NK-92 (cell line): ENCODE results near the gene MTIF2.
A peak's percentile ranks its signal among the peaks of the same experiment; 100 is the strongest.
"Not testable (repeated sequence)": the region's sequence is repeated elsewhere in the genome, so short reads cannot be mapped to it uniquely, and the experiment has no call there.

ENCODE experiments used
- DNase-seq: peaks from one replicate; lab custom pipeline; 2025; ENCODE audit not compliant: unreplicated experiment; lab: John Stamatoyannopoulos, UW

MTIF2 gene

DNA sequence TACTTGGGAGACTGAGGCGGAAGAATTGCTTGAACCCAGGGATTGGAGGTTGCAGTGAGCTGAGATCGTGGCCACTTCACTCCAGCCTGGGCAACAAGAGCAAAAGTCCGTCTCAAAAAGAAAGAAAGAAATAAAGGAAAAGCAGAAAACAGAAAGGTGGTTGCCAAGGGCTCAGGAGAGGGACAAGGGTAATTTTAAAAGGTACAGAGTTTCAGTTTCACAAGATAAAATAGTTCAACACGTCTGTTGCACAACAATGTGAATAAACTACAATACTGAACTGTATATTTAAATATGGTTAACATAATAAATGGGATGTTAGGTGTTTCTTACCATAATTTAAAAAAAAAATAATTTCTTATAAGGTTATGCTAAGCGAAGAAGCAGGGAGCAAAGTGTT, 23.6 kb downstream of the MTIF2 start:
- no peak for DNase-seq

DNA sequence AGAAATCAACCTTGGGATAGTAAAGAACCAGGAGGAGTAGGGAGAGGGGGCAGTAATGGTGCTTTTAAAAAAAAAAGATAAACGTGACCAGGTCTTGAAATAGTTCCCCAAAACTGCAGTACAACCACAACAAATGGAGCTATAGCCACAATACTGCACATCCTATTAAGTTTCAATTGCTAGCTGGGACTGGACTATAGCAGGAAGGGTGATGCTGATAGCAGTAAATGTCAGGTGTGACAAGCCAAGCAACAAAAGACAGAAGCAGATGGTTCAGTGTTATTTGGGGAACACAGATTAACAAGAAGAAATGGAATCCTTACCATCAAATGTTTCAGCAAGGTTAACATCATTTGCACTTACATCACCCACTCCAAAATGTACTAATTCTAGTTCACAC, 26.4 kb downstream of the MTIF2 start:
- no peak for DNase-seq

DNA sequence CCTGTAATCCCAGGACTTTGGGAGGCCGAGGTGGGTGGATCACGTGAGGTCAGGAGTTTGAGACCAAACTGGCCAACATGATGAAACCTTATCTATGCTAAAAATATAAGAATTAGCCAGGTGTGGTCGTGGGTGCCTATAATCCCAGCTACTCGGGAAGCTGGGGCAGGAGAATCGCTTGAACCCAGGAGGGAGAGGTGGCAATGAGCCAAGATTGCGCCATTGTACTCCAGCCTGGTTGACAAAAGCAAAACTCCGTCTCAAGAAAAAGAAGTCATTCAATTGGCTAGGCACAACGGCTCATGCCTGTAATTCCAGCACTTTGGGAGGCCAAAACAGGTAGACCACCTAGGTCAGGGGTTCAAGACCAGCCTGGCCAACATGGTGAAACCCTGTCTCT, 27.4 kb downstream of the MTIF2 start:
- not testable (repeated sequence) for DNase-seq

DNA sequence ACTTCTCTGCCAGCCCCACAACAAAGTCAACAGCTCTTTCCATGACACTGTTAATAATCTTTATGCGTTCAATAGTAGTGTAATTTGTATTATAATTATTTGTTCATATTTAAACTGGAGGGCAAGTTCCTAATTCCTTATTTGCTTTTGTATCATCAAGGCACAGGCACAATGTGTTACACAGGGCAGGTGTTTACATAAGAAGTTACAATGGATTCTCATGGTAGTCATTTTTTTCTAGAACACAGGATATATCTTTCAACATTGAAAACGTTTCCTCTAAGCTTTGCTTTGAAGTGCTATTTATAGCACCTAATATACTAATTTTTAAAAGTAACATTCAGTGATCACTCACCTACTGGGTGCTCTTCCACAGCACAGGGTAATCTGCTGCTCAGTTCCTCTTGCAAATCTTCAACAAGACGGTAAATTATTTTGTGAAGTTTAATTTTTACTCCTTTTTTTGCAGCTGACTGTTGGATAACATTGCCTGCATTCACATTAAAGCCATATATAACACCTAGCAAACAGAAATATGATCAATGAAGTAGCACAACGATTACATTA, 29.3 kb downstream of the MTIF2 start:
- no peak for DNase-seq

DNA sequence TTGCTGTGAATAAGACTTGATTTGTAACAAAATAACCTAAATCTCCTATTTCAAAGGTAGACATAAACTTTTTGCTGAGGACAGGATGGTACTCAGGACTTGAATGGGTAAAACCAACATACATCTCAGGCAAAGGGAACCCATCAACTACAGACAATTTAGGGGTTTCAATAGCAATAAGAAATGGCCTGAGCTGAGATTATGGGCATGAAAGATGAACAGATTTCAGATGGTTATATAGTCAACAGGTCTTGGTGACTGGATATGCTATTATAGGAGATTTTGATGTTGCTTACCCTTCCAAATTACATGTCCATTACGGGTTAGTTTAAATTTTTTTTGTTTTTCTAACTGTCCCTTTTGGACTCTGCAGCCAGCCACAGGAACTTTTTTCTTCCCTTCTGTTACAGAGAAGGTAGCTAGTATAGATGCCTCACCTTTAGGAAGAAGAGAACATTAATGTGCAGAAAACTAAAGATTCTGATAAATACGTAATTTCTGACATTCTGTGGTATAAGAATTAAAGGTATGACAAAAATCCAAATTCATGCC, 32.0 kb downstream of the MTIF2 start:
- DNase-seq = no peak

DNA sequence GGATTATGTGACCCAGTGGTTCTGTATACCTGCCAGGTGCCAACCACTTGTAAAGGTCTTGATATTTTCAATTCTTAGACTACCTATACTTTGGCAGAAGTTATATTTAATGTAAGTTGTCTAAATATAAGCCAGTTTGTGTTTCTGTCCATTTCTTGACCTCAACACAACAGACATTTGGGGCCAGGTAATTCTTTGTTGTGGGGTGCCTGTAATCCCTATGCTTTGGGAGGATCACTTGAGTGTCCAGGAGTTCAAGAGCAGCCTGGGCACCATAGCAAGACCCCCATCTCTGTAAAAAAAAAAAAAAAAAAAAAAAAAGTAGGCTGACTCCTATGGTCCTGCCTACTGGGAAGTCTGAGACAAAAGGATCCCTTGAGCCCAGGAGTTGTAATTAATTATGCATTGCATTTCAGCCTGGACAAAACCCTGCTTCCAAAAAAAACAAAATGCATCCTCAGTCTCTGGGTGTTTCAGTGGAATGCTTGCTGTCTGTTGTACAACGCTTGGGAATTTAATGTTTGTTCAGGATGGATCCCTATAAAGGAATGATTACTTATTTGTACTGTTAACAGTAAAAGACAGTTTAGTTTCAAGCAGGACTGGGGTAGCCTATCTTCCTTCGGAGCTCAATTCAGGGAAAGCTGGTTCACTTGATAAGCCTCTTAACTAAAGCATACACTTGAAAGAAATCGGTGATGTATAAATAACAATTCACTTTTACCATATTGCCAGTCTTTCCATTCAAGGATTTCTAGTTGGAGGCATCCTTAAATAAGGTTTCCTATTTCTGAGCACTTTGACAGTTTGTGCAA, 33.1 kb downstream of the MTIF2 start:
- no peak for DNase-seq

DNA sequence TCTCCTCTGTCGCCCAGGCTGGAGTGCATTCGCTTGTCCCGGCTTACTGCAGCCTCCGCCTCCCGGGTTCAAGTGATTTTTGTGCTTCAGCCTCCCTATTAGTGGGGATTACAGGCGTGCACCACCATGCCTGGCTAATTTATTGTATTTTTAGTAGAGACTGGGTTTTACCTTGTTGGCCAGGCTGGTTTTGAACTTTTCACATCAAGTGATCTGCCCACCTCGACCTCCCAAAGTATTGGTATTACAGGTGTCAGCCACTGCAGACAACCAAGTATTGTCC, 35.4 kb downstream of the MTIF2 start:
- no peak for DNase-seq

DNA sequence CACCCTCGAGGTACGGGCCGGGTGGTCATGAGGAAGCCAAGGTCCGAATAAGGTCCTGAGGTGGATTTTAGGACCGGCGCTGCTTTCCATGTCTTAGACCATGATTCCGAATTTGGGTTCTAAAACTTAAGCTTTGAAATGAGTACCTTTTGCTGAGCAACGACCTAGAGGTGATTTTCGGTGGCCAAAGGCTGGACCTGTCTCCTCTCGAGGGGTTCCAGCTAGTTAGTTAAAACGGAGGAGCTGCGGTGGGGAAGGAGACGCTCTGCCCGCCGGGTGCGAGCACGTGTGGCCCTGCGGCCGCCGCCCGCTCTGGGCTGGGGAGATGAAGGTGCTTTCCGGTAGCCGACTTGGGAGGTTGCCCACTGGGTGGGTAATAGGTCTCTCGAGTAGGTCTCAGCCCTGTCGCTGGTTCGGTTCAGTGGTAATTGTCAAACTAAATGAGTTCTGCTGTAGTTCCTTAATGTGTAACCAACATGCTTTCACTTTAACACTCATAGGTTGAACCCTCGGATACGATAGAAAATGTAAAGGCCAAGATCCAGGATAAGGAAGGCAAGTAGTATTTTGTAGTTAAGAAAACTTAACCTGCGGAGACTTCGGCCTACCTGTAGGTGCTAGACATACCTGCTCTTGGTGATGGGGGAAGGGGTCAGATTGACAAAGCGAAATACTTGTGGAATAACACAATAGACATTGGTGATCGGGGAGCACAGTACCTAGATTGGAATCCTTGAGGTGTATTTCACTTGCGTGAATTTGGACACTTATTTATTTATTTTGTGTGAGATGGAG, 36.0 kb downstream of the MTIF2 start:
- no peak for DNase-seq

DNA sequence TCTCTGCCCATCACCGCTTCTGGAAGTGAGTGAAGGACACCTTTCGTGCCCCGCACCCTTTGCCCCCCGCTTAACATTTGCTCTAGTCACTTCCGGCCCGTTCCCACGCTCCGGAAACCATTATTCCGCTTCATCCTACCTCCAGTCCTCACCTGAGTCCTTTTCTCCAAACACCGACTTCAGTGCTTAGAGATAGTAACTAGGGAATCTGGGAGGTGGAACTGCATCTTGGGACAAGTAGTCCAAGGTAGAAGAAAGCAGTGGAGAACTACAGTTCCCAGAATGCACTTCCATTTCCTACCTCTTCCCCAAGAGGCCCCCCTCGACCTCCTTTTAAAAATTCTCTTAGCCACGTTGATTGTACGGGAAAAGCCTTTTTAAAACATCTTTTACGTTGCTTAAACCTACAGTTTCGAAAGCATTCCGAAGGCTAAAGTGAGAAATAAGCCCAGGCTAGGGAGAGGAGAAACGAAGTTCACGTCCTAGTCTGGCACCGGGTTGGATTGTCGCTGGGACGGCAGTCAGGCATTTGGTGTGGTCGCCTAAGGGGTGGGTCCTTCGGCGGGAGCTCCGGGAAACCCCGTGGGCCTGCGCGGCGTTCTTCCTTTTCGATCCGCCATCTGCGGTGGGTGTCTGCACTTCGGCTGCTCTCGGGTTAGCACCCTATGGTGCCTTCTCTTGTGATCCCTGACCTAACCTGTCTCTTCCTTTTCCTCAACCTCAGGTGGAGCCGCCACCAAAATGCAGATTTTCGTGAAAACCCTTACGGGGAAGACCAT, 36.8 kb downstream of the MTIF2 start, which contains the start of the genes CLHC1 and RPS27A:
Gene CLHC1, minus strand, starts transcription at position 210 of the 779 bp plus-strand sequence. CDS start 9,882 bp downstream, outside the sequence.
Gene RPS27A, plus strand, starts transcription at position 605 of the 779 bp plus-strand sequence. Its CDS starts 137 bp downstream, at position 742.
- peak; percentile 30 for DNase-seq

DNA sequence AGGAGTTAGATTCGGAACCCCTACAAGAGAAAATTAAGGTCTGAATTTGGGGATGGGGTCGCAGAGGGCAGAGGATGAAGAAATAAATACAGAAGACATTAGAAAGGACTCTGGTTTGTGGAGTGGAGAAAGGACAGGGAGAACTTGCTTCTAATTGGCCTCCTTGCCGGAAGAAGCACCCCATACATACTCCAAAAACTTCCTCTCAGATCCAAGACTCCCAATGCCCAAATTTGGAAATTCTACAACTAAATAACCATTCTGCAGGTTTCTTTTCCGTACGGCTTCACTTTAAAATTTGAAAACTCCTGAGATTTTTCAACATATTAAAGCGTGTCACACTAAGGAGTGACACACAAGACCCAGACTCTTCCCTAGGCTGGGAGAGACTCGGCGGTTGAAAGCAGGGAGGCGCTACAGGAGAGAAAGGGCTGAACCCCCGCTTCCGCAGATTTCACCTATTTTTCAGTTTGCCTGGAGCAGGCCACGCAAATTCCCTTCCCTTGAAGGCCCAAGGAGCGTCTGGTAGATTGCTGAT, 37.4 kb downstream of the MTIF2 start:
- no peak for DNase-seq

DNA sequence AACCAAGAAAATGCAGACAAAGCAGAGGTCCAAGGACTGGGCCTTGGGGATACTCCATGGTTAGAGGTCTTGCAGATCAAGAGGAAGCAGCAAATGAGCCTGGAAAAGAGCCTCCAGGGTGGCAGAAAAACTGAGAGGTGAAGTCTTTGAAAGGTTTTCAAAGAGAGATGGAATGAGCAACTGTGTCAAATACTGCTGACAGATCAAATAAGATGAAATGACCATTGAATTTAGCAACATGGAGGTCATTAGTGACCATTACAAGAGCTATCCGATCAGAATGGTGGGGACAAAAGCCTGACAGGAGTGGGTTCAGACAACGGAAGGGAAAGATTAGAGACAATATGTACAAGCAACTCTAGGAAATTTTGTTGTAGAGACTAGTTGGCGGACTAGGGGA, 38.5 kb downstream of the MTIF2 start:
- no peak for DNase-seq

DNA sequence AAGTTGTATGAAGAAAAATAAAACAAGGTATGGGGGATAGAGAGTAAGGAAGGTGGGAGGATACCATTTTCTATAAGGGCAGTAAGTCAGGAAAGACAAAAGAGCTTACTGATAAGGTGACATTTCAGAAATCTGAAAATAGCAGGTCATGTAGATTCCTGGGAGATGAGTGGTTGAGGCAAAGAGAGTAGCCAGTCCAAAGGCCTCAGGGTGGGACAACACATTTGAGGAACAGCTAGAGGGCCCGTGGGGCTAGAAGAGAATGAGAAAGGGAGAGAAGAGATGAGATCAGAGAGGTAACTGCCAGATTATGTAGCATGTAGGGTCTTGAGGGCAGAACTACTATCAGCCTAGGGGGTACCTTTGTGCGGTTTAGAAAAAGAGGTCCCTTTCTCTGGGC, 39.8 kb downstream of the MTIF2 start:
- DNase-seq = no peak

DNA sequence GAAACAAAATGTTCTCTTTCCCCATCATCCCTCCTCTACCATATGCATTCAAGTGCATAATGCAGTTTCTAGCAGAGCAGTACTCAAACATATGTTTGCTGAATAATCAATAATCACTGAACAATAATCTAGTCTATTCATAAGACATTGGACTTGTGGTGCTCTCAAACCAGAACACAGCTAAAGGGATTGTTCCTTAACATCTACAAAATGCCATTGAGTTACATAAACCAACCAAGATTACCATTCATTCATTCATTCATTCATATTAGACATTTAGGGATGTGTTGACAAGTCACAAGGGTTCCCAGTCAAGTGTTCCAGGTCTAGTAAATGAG, 40.8 kb downstream of the MTIF2 start:
- DNase-seq = no peak

DNA sequence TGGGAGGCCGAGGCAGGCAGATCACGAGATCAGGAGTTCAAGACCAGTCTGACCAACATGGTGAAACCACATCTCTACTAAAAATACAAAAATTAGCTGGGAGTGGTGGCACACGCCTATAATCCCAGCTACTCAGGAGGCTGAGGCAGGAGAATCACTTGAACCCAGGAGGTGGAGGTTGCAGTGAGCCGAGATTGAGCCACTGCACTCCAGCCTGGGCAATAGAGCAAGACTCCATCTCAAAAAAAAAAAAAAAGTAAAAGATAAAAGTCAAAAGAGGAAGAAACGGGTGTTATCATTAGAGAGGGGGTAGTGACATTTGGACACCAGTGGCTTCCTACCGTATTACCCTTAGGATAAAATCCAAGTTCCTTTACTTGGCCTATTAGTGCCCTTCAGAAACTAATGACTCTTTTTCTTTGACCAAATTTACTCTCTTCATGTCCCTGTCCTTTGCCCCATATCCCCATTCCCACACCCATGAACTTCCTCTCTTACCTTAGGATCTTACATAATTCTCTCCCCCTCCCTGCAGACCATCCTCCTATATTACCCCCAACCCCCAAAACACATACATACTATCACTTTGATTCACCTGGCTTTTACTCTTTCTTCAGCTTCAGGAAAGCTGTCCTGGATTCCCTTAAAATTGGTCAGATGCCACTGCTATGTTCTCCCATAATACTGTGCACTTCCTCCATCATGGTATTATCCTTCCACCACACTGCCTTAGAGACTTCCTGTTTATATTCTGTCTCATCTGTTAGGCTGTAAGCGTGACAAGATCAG, 41.4 kb downstream of the MTIF2 start:
- not testable (repeated sequence) for DNase-seq

DNA sequence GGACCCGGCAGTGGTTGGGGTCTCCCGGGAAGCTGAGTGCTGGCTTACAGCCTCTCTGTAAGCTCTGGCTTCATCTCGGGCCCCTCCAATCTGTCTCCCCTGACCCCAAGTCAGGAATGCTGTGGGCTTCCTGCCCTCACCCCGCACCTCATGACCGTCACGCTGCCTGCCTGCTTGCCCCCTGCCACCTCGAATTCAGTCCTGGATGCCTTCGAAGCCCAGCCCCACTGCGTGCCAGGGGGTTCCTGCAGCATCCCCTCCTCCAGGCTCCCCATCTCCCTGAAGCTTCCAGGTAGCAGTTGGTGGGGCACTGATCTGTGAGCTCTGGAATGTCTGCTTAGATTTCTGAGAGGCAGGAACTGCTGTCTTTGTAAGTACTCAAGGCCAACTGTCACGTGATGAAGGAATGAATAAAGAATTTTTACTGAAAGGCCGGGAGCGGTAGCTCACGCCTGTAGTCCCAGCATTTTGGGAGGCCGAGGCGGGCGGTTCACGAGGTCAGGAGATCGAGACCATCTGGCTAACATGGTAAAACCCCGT, 43.5 kb downstream of the MTIF2 start:
- DNase-seq = no peak

DNA sequence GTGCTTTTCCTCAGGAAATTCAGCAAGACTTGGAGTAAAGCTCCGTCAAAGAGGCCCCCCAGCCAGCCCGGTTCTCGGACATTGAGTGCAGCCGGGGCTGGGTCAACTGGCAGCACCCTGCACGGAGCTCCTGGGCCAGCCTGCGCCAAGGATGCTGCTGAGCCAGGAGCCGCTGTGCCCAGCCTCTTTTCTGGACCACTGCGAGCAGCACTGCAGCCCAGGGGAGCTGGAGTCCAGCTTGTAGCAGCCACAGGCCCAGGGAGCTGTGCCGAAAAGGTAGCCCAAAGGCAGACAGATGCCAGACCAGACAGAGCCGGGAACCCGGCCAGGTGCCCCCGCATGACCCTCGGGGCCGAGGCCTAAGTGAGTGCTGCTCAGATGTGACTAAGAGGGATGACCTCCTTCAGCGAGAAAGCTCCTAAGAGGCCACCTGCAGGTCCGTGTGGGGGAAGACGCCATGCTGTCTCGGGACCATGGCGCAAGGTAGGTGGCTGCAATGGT, 44.2 kb downstream of the MTIF2 start:
- DNase-seq = no peak

DNA sequence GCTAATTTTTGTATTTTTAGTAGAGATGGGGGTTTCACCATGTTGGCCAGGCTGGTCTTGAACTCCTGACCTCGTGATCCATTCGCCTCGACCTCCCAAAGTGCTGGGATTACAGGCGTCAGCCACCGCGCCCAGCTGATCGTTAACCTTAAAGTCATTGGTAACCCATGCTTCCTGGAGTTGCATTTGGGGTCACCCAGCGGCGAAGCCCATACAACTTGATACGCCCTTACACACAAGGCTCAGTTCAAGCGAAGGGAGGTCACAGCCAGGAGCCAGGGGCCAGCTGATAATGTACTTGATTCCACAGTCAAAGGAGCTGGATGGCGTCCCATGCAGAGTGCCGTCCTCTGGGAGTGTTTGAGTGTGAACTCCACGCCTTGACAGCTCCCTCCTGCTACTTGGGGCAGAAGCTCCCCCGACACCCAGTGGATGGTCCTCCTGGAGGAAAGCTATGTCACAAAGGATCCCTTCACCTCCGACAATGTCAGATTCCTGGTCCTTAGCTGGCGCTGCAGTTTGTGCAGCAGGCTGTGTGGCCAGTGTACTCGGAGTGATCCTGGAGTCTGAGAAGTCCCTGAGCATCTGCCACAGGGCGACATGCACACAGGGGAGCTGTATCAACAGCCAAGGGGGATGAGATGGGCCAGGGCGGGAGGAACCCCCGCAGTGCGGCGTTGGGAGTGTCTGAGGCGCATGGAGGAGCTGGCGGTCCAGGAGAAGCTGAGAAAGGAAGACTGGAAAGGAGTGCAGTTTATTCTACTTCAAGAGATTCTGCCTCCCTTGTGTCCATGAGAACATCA, 44.9 kb downstream of the MTIF2 start:
- no peak for DNase-seq

DNA sequence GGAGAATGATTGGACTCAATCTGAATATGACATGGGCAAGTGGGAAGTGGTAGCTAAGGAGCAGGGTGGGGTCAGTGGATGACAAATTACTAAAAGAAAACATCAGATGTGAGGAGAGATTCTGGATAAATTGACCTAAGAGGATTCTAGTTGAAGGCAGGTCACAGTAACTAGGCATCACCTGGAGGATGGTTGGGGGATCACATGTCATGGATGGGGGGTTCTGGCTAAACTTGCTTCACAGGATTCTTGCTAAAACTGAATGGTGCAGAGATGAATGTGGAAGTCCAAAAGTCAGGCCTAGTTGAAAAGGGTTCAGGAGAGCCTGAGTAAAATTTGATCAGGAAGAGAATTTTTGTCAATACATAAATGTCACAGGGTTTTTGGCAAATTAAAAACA, 55.2 kb downstream of the MTIF2 start:
- DNase-seq = no peak

DNA sequence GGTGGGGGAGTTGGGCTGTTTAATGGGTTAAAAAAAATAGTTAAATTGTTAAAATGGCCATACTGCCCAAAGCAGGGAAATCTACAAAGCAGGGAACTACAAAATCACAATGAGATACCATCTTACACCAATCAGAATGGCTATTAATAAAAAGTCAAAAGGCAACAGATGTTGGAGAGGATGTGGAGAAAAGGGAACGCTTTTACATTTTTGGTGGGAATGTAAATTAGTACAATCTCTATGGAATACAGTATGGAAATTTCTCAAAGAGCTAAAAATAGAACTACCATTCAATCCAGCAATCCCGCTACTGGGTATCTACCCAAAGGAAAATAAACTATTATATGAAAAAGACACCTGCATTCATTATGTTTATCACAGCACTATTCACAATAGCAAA, 64.1 kb downstream of the MTIF2 start:
- DNase-seq = no peak
